A549 (cell line): ENCODE results near the gene ROBO3.

Experiments
- BHLHE40 ChIP-seq: IDR thresholded peaks from 2 replicates; pipeline ENCODE4 v1.6.1; 2012; ENCODE audit warnings: low read depth, low read length, inconsistent platforms
- CEBPB ChIP-seq, 2 experiments: fragments of >200 bp in 1 of 2; sonication (Bioruptor Twin) in 1 of 2; formaldehyde crosslinking in 1 of 2; IDR thresholded peaks; 2 replicates each; pipeline ENCODE4 v1.6.1; 2012 to 2016
- ELK1 ChIP-seq: fragments of 150-350 bp; IDR thresholded peaks from 2 replicates; pipeline ENCODE4 v1.6.1; 2014; ENCODE audit warnings: low read depth, mild to moderate bottlenecking, low read length
- GATA3 ChIP-seq: IDR thresholded peaks from 2 replicates; pipeline ENCODE4 v1.6.1; 2012; ENCODE audit warnings: borderline replicate concordance
- HMGXB4 ChIP-seq: fragments of 250-450 bp; sonication (Bioruptor Pico); IDR thresholded peaks from 2 replicates; pipeline ENCODE4 v1.5.0; 2021; ENCODE audit warnings: mild to moderate bottlenecking, moderate library complexity, borderline replicate concordance
- HOXB13 ChIP-seq: fragments of 250-450 bp; sonication (Bioruptor Pico); IDR thresholded peaks from 2 replicates; pipeline ENCODE4 v1.5.0; 2020; ENCODE audit warnings: low read depth, mild to moderate bottlenecking, moderate library complexity
- JUN ChIP-seq, 2 experiments: fragments of >200 bp; sonication (Bioruptor Twin); formaldehyde crosslinking; IDR thresholded peaks; 2 replicates in 1 of 2; 3 replicates in 1 of 2; pipeline ENCODE4 v1.6.1; 2016 to 2017
- KDM1A ChIP-seq: fragments of 200-600 bp; sonication (generic); IDR thresholded peaks from 2 replicates; pipeline ENCODE4 v1.6.1; 2016; ENCODE audit warnings: low read depth, mild to moderate bottlenecking
- MAFK ChIP-seq: fragments of 450-650 bp; IDR thresholded peaks from 2 replicates; pipeline ENCODE4 v1.6.1; 2014; ENCODE audit not compliant: partially characterized antibody
- POLR2A ChIP-seq: IDR thresholded peaks from 2 replicates; pipeline ENCODE4 v1.6.1; 2012; ENCODE audit warnings: mild to moderate bottlenecking, low read length
- SMC3 ChIP-seq: fragments of >200 bp; sonication (Bioruptor Twin); formaldehyde crosslinking; IDR thresholded peaks from 3 replicates; pipeline ENCODE4 v1.6.1; 2018; ENCODE audit warnings: inconsistent platforms
- TF ChIP-seq, protein P1 (sequence below): fragments of >200 bp; sonication (Bioruptor Twin); formaldehyde crosslinking; IDR thresholded peaks from 3 replicates; pipeline ENCODE4 v1.5.1; 2016
- TF ChIP-seq, protein P2 (sequence below): fragments of >200 bp; sonication (Bioruptor Twin); formaldehyde crosslinking; IDR thresholded peaks from 3 replicates; pipeline ENCODE4 v1.6.1; 2016

- TF ChIP-seq SMC3 (no peak), GATA3 (no peak), JUN (IDR thresholded peaks at IDR 0.05) (no peak), CEBPB (IDR thresholded peaks at IDR 0.05) (no peak), POLR2A (no peak), HOXB13 (CRISPR knock-in tag) (no peak), BHLHE40 (no peak), KDM1A (no peak), HMGXB4 (CRISPR knock-in tag) (no peak), MAFK (no peak), ELK1 (no peak)
- TF ChIP-seq, protein P1, sequence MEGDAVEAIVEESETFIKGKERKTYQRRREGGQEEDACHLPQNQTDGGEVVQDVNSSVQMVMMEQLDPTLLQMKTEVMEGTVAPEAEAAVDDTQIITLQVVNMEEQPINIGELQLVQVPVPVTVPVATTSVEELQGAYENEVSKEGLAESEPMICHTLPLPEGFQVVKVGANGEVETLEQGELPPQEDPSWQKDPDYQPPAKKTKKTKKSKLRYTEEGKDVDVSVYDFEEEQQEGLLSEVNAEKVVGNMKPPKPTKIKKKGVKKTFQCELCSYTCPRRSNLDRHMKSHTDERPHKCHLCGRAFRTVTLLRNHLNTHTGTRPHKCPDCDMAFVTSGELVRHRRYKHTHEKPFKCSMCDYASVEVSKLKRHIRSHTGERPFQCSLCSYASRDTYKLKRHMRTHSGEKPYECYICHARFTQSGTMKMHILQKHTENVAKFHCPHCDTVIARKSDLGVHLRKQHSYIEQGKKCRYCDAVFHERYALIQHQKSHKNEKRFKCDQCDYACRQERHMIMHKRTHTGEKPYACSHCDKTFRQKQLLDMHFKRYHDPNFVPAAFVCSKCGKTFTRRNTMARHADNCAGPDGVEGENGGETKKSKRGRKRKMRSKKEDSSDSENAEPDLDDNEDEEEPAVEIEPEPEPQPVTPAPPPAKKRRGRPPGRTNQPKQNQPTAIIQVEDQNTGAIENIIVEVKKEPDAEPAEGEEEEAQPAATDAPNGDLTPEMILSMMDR: no peak
- TF ChIP-seq, protein P2, sequence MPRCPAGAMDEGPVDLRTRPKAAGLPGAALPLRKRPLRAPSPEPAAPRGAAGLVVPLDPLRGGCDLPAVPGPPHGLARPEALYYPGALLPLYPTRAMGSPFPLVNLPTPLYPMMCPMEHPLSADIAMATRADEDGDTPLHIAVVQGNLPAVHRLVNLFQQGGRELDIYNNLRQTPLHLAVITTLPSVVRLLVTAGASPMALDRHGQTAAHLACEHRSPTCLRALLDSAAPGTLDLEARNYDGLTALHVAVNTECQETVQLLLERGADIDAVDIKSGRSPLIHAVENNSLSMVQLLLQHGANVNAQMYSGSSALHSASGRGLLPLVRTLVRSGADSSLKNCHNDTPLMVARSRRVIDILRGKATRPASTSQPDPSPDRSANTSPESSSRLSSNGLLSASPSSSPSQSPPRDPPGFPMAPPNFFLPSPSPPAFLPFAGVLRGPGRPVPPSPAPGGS: no peak
Observed at GRCh38 chr11:124821995-124822730, 43.1 kb upstream of the ROBO3 start.
